HepG2 (cell line): Measurements from ENCODE around the gene TRIM8. TPM values are rescaled to one million over a fixed set of nuclear protein-coding genes. Genes with fewer than 3 reads are reported as not detected.

Source experiments
- ATRX ChIP-seq: sonication (generic); formaldehyde crosslinking; IDR thresholded peaks from 2 replicates; pipeline ENCODE4 v1.4.0; 2020; ENCODE audit warnings: missing genetic modification reagents, borderline replicate concordance
- RFX5 ChIP-seq: IDR thresholded peaks from 2 replicates; pipeline ENCODE4 v1.6.1; 2011; ENCODE audit warnings: low read depth, low read length, improper control_type of control experiment
- TAF15 ChIP-seq: fragments of 200-400 bp; formaldehyde crosslinking; IDR thresholded peaks from one replicate; pipeline ENCODE4 v1.6.1; 2018; ENCODE audit warnings: mild to moderate bottlenecking, low read depth, low read length; ENCODE audit not compliant: poor library complexity, severe bottlenecking
- UBTF ChIP-seq: sonication (generic); formaldehyde crosslinking; IDR thresholded peaks from 2 replicates; pipeline ENCODE4 v1.4.0; 2020; ENCODE audit warnings: mild to moderate bottlenecking, missing genetic modification reagents
- ZBTB44 ChIP-seq: sonication (generic); formaldehyde crosslinking; IDR thresholded peaks from 2 replicates; pipeline ENCODE4 v1.4.0; 2020; ENCODE audit warnings: missing genetic modification reagents
- ZEB1 ChIP-seq: IDR thresholded peaks from 2 replicates; pipeline ENCODE4 v1.6.1; 2012; ENCODE audit warnings: mild to moderate bottlenecking, low read depth, inconsistent platforms; ENCODE audit not compliant: insufficient replicate concordance
- ZHX1 ChIP-seq: sonication (generic); formaldehyde crosslinking; IDR thresholded peaks from 2 replicates; pipeline ENCODE4 v1.8.1; 2022; ENCODE audit warnings: low read depth, mild to moderate bottlenecking, missing genetic modification reagents
- ZNF124 ChIP-seq: sonication (generic); formaldehyde crosslinking; IDR thresholded peaks from 2 replicates; pipeline ENCODE4 v1.4.0; 2020; ENCODE audit warnings: missing genetic modification reagents
- ZNF318 ChIP-seq: sonication (generic); formaldehyde crosslinking; IDR thresholded peaks from 2 replicates; pipeline ENCODE4 v1.4.0; 2020; ENCODE audit warnings: mild to moderate bottlenecking, missing genetic modification reagents
- ZNF576 ChIP-seq: sonication (generic); formaldehyde crosslinking; IDR thresholded peaks from 2 replicates; pipeline ENCODE4 v1.4.0; 2020; ENCODE audit warnings: mild to moderate bottlenecking, missing genetic modification reagents
- polyA plus RNA-seq, 8 experiments: library from polyadenylated mRNA; depleted of rRNA in 3 of 8; stranded (reverse) in 7 of 8; unstranded in 1 of 8; fragments of >200 nt; fragmentation: Illumina TruSeq in 4 of 8; extraction: Trizol in 4 of 8; gene quantifications; 2 replicates each; pipeline versions ENCODE4 v1.2.1 to v1.2.3, GENCODE V29; 2011 to 2016; ENCODE audit warnings: low read depth in 4 of 8, missing spikeins in 1 of 8, mixed read lengths in 1 of 8; ENCODE audit not compliant: insufficient read depth in 1 of 8
- total RNA-seq, 5 experiments: library from RNA; depleted of rRNA; stranded (reverse); fragments of >200 nt; fragmentation: Illumina TruSeq; extraction: Trizol; gene quantifications; 2 replicates each; pipeline ENCODE4 v1.2.3, GENCODE V29; 2016; ENCODE audit warnings: low read depth in 1 of 5

TRIM8 gene
- total and polyA plus RNA-seq, 2 of the 13 experiments (the other 11 are each of a cell fraction or from before 2014, with no cell fraction given) = 38.9 to 66.5 TPM

GRCh38 chr10:102644646-102645387 is 538 bp downstream of the TRIM8 start (continued):
- peak; percentile 73 for TF ChIP-seq UBTF (CRISPR knock-in tag)
- no peak for TF ChIP-seq TAF15
- no peak for TF ChIP-seq ZEB1
- peak; percentile 54; the same call in 1 of the 2 replicates for TF ChIP-seq ZHX1 (CRISPR knock-in tag)
- no peak for TF ChIP-seq RFX5
- no peak for TF ChIP-seq ATRX (CRISPR knock-in tag)
- TF ChIP-seq ZNF318 = peak; percentile 95; the same call in 1 of the 2 replicates
- no peak; the same call in 1 of the 2 replicates for TF ChIP-seq ZBTB44 (CRISPR knock-in tag)
- TF ChIP-seq ZNF576 (CRISPR knock-in tag) = no peak
- TF ChIP-seq ZNF124 = no peak
